Measurements from ENCODE around the gene CSF1.

DNA sequence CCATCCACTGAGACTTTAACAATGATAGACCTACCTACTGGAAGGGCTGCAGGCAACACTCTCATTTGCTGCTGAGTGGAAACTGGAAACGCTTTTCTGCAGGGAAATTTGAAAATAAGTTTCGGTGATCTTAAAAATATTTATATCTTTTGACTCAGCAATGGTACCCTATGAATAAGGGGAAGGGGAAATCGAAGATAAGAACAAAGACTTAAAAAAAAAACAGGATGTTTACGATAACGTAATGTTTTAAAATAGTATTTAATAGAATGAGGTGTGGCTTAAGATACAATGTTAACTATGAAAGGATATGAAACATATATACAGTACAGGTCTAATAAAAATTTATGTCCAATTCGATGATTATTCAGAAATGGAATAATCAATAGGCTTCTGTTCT, 34.8 kb upstream of the CSF1 start:
- TF ChIP-seq YY1 (IDR thresholded peaks at IDR 0.05; ENCODE audit: insufficient read depth, insufficient read length): no peak
- TF ChIP-seq SUZ12 (IDR thresholded peaks at IDR 0.05; ENCODE audit: extremely low read depth, insufficient read depth, insufficient read length): no peak
- no peak for TF ChIP-seq ZNF274 (IDR thresholded peaks at IDR 0.05; ENCODE audit: low read depth, low read length)
